BLaER1 treated with 17β-estradiol and CSF1 and Interleukin-3, amounts not matched to agents 10 nM and 100 nM (cell line): Measurements from ENCODE around the gene RAD23A.

Experiments
- H3K27ac ChIP-seq, 11 experiments: shearing (Covaris generic); formaldehyde crosslinking; 2 replicates each; pipeline ENCODE4 v1.8.1; 2022
- H3K27me3 ChIP-seq, 11 experiments: shearing (Covaris generic); formaldehyde crosslinking; 2 replicates each; pipeline ENCODE4 v1.8.1; 2022
- H3K36me3 ChIP-seq, 11 experiments: shearing (Covaris generic); formaldehyde crosslinking; 2 replicates each; pipeline ENCODE4 v1.8.1; 2022
- H3K4me1 ChIP-seq, 10 experiments: shearing (Covaris generic); formaldehyde crosslinking; 2 replicates each; pipeline ENCODE4 v1.8.1; 2022
- H3K4me2 ChIP-seq, 11 experiments: shearing (Covaris generic); formaldehyde crosslinking; 2 replicates each; pipeline ENCODE4 v1.8.1; 2022
- H3K4me3 ChIP-seq, 10 experiments: shearing (Covaris generic); formaldehyde crosslinking; 2 replicates each; pipeline ENCODE4 v1.8.1; 2022
- H3K9ac ChIP-seq, 11 experiments: shearing (Covaris generic); formaldehyde crosslinking; 2 replicates each; pipeline ENCODE4 v1.8.1; 2022
- H3K9me3 ChIP-seq, 11 experiments: shearing (Covaris generic); formaldehyde crosslinking; replicated peaks in 1 of 11; 2 replicates each; pipeline ENCODE4 v1.8.1; 2022
- H4K20me1 ChIP-seq, 11 experiments: shearing (Covaris generic); formaldehyde crosslinking; 2 replicates each; pipeline ENCODE4 v1.8.1; 2022
- Cebpa-rat ChIP-seq, 11 experiments: shearing (Covaris generic); IDR thresholded peaks; 2 replicates each; pipeline ENCODE4 v1.8.1; 2022

Gene RAD23A

DNA sequence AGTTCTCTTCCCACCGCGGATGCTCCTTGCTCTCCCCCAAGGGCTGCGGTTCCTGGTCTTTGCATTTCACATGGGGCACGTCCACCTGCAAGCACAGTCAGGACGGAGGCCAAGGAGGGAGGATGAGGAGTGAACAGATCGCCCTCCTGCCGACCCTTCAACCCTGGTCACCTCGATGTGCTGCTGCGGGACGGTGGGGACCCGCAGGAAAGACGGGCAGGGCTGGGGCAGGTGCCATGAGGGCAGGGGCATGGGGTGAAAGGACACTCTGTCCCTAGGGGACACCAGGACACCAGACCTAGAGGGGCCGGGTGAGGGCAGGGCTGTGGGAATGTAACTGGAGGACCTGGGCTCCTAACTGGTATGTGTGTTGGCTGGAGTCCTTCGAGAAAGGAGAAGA is 27.4 kb upstream of the RAD23A start:
- peak overlapping the region in 7 of 11 experiments; percentile 51 to 89 (median 76); a peak in 9 of 22 replicates for H3K4me2 ChIP-seq
- H3K36me3 ChIP-seq: peaks cover 12 to 33% (median 14%) of the 10 kb centered on the region in 11 experiments
- TF ChIP-seq Cebpa-rat (IDR thresholded peaks at IDR 0.05): no peak
- no peaks in the 10 kb centered on the region for H3K9me3 ChIP-seq
- peaks cover 17 to 35% (median 26%) of the 10 kb centered on the region in 10 experiments for H3K4me1 ChIP-seq
- peaks cover 0 to 22% (median 0%) of the 10 kb centered on the region in 11 experiments; a peak in 7 of 22 replicates for H4K20me1 ChIP-seq
- peak overlapping the region in 4 of 11 experiments; percentile 75 to 87 (median 78); a peak in 4 of 22 replicates for H3K27ac ChIP-seq
- H3K9ac ChIP-seq: no peak overlapping the region
- no peak overlapping the region for H3K4me3 ChIP-seq
- no peaks in the 10 kb centered on the region for H3K27me3 ChIP-seq

DNA sequence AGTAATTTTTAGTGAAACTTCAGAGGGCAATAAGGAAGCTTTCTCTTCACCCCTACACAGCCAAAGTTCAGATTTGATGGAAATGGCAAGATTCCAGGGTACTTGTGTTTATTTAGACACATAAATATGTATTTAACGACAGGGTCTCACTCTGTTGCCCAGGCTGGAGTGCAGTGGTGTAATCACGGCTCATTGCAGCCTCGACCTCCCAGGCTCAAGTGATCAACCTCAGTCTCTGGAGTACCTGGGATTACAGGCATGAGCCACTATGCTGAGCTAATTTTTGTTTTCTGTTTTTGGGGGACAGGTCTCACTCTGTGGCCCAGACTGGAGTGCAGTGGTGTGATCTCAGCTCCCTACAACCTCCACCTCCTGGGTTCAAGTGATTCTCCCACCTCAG is 24.6 kb upstream of the RAD23A start:
- no peaks in the 10 kb centered on the region for H3K27me3 ChIP-seq
- H3K4me1 ChIP-seq: peaks cover 3 to 17% (median 7%) of the 10 kb centered on the region in 10 experiments; a peak in 11 of 20 replicates
- H3K4me2 ChIP-seq: no peak overlapping the region
- 0 out of 22 replicates have a peak overlapping the region, but pooled peaks of 1 of the 11 experiments have one; percentile 13 for H3K27ac ChIP-seq
- no peak for TF ChIP-seq Cebpa-rat (IDR thresholded peaks at IDR 0.05)
- H3K4me3 ChIP-seq: no peak overlapping the region
- H4K20me1 ChIP-seq: peaks cover 0 to 41% (median 0%) of the 10 kb centered on the region in 11 experiments; a peak in 8 of 22 replicates
- no peaks in the 10 kb centered on the region for H3K9me3 ChIP-seq
- peaks cover 40 to 61% (median 42%) of the 10 kb centered on the region in 11 experiments for H3K36me3 ChIP-seq
- no peak overlapping the region for H3K9ac ChIP-seq

GRCh38 chr19:12922959-12923358 is 22.7 kb upstream of the RAD23A start:
- Histone ChIP-seq H3K9me3 (no peaks in the 10 kb centered on the region), H3K4me2 (no peak overlapping the region), H3K27ac (no peak overlapping the region), H3K27me3 (no peaks in the 10 kb centered on the region), H4K20me1 (peaks cover 0 to 48% (median under 1%) of the 10 kb centered on the region in 11 experiments; a peak in 8 of 22 replicates), H3K4me1 (peaks cover 3 to 16% (median 7%) of the 10 kb centered on the region in 10 experiments; a peak in 11 of 20 replicates), H3K4me3 (no peak overlapping the region), H3K9ac (no peak overlapping the region), H3K36me3 (peaks cover 59 to 80% (median 61%) of the 10 kb centered on the region in 11 experiments)
- TF ChIP-seq Cebpa-rat (IDR thresholded peaks at IDR 0.05): no peak

DNA sequence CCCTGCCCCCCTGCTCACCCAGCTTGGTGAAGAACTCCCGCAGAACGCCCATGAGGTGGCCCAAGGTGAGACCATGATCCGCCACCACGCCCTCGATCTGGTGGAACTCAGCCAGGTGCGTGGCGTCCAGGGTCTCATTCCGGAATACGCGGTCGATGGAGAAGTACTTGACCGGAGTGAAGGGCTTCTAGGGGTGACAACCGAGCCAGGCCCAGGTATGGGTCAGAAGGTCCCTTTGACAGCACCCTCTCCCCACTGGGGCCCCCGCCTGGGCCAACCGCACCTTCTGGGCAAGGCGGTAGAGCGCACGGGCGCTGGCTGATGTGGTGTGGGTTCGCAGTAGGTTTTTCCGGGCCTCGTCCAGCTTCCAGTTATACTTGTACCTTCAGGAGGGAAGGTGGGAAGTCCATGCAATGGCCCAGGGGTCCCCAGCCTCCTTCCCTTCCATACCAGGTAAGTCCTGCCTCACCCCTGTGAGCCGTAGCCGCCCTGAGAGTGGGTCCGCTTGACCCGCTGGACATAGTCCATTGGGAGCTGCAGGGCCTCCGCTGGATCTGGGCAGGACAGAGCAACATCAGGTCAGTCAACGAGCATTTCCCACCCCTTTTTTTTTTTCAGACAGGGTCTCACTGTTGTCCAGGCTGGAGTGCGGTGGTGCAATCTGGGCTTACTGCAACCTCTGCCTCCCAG is 20.9 kb upstream of the RAD23A start:
- no peak for TF ChIP-seq Cebpa-rat (IDR thresholded peaks at IDR 0.05)
- Histone ChIP-seq H4K20me1 (peaks cover 0 to 64% (median 8%) of the 10 kb centered on the region in 11 experiments; a peak in 14 of 22 replicates), H3K27me3 (no peaks in the 10 kb centered on the region), H3K4me1 (no peaks in the 10 kb centered on the region; a peak in 1 of 20 replicates), H3K36me3 (peaks cover 77 to 98% (median 79%) of the 10 kb centered on the region in 11 experiments), H3K9me3 (no peaks in the 10 kb centered on the region), H3K4me3 (no peak overlapping the region), H3K9ac (no peak overlapping the region), H3K27ac (no peak overlapping the region), H3K4me2 (no peak overlapping the region)

GRCh38 chr19:12930002-12930645 is 15.5 kb upstream of the RAD23A start:
- Histone ChIP-seq H4K20me1 (peaks cover 8 to 51% (median 35%) of the 10 kb centered on the region in 11 experiments; a peak in 15 of 22 replicates), H3K4me1 (peaks cover 17 to 35% (median 26%) of the 10 kb centered on the region in 10 experiments), H3K27me3 (no peaks in the 10 kb centered on the region), H3K9me3 (no peaks in the 10 kb centered on the region), H3K9ac (peak overlapping the region in 1 of 11 experiments; percentile 13; a peak in 2 of 22 replicates), H3K4me2 (no peak overlapping the region), H3K36me3 (peaks cover 61 to 75% (median 68%) of the 10 kb centered on the region in 11 experiments), H3K4me3 (no peak overlapping the region), H3K27ac (no peak overlapping the region)
- no peak for TF ChIP-seq Cebpa-rat (IDR thresholded peaks at IDR 0.05)

DNA sequence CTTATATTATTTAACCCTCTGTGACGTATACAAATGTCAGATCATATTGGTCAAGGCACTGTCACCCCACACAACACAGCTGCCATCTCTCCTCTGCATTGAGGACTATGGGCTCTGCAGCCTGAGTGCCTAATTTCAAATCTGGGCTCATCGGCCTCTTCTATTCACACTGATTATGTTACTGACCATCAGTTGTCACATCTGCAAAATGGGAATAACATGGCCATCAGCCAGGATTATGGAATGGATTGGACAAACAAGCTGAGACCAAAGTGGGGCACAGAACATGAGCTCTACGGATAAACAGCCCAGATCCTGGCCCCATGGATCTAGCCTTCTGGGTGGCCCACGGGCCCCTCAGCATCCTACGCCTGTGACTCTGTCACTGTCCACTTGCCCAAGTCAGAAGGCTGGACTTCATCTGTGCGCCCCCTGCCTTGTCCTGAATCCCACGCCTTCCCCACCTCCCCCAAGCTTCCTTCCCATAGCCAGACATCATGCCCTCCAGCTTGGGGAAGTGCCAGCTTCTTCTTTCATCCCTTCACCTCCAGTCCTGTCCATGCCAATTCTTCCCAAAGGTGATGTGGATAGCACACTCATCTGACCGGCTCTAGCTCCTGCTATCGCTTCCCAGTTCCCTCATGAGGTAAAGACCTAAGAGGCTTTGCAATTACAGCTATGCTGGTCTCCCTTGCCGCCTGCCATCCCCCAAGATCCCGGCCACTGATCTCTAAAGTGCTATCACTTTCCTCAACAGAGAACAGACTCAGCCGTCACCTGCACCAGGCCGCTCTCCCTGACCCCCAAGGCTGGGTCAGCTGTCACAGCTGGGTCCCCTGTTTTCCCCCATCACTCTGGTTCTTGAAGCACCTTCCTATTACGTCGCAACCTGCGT is 13.0 kb upstream of the RAD23A start:
- H3K4me1 ChIP-seq: peaks cover 36 to 54% (median 44%) of the 10 kb centered on the region in 10 experiments
- H3K4me2 ChIP-seq: peak overlapping the region; percentile 86 to 99 (median 97)
- H3K9ac ChIP-seq: peak overlapping the region; percentile 85 to 97 (median 94)
- H3K27ac ChIP-seq: peak overlapping the region; percentile 71 to 96 (median 92)
- no peak for TF ChIP-seq Cebpa-rat (IDR thresholded peaks at IDR 0.05)
- H3K27me3 ChIP-seq: no peaks in the 10 kb centered on the region
- H4K20me1 ChIP-seq: peaks cover 8 to 42% (median 35%) of the 10 kb centered on the region in 11 experiments; a peak in 15 of 22 replicates
- peak overlapping the region; percentile 86 to 99 (median 96) for H3K4me3 ChIP-seq
- no peaks in the 10 kb centered on the region for H3K9me3 ChIP-seq
- H3K36me3 ChIP-seq: peaks cover 36 to 50% (median 43%) of the 10 kb centered on the region in 11 experiments

- H3K4me3 ChIP-seq: peak within 1 kb of the TSS; percentile 86 to 99 (median 96)
- no peaks in the 10 kb centered on the region for H3K27me3 ChIP-seq
- H3K9ac ChIP-seq: peak within 1 kb of the TSS; percentile 85 to 97 (median 94)
- peaks cover 27 to 41% (median 35%) of the 10 kb centered on the region in 11 experiments for H3K36me3 ChIP-seq
- peaks cover 39 to 58% (median 48%) of the 10 kb centered on the region in 10 experiments for H3K4me1 ChIP-seq
- H3K27ac ChIP-seq: peak within 1 kb of the TSS; percentile 71 to 96 (median 92)
- H3K4me2 ChIP-seq: peak within 1 kb of the TSS; percentile 86 to 99 (median 97)
- H4K20me1 ChIP-seq: peaks cover 8 to 38% (median 33%) of the 10 kb centered on the region in 11 experiments; a peak in 15 of 22 replicates
- no peak for TF ChIP-seq Cebpa-rat (IDR thresholded peaks at IDR 0.05)
- H3K9me3 ChIP-seq: no peaks in the 10 kb centered on the region
These were observed 12.2 kb upstream of the RAD23A start, which contains the start of gene FARSA for GRCh38 chr19:12933287-12934072. Gene FARSA (minus strand): TSS chr19:12933711. CDS start chr19:12933696, 15 bp downstream.

DNA sequence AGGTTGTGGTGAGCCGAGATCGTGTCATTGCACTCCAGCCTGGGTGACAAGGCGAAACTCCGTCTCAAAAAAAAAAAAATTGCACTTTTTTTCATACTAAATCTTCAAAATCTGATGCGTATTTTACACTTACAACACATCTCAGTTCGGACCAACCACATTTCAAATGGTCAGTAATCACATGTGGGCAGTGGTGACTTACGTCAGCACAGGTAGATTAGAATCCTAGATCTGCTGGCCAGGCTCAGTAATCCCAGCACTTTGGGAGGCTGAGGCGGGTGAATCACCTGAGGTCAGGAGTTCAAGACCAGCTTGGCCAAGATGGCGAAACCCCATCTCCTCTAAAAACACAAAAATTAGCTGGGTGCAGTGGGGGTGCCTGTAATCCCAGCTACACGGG is 10.6 kb upstream of the RAD23A start:
- Histone ChIP-seq H3K4me3 (no peak overlapping the region), H3K36me3 (peaks cover 23 to 36% (median 31%) of the 10 kb centered on the region in 11 experiments), H3K4me1 (peaks cover 44 to 62% (median 53%) of the 10 kb centered on the region in 10 experiments), H3K9ac (no peak overlapping the region), H4K20me1 (peaks cover 24 to 46% (median 42%) of the 10 kb centered on the region in 11 experiments), H3K4me2 (no peak overlapping the region), H3K27ac (no peak overlapping the region), H3K9me3 (no peaks in the 10 kb centered on the region), H3K27me3 (no peaks in the 10 kb centered on the region)
- TF ChIP-seq Cebpa-rat (IDR thresholded peaks at IDR 0.05): no peak
